Caco-2 (cell line): ENCODE measurements around the gene R3HDM2. TPM values are rescaled to one million over a fixed set of nuclear protein-coding genes. Genes with fewer than 3 reads are reported as not detected.
A peak's percentile ranks its signal among the peaks of the same experiment; 100 is the strongest.

Experiments
- BruUV-seq: library from RNA; stranded (reverse); fragments of 400-500 nt; replicated peaks from 2 replicates; lab custom pipeline; 2021; lab: Mats Ljungman, UMichigan
- CTCF ChIA-PET: fragments of 300-600 bp; sonication (Branson Sonifier 250); formaldehyde crosslinking; loops from one replicate; lab custom pipeline; 2022; ENCODE audit warnings: antibody characterized with exemption; lab: Charles Lee
- POLR2A ChIA-PET: fragments of 300-600 bp; sonication (Branson Sonifier 250); formaldehyde crosslinking; loops from one replicate; lab custom pipeline; 2022; ENCODE audit warnings: antibody characterized with exemption; lab: Charles Lee
- DNase-seq, 2 experiments: peaks; one replicate each; pipeline versions ENCODE4 v3.0.0 to v3.0.0-alpha.2; 2020 to 2022
- H3K27me3 ChIP-seq: replicated peaks from 2 replicates; pipeline ENCODE4 v1.6.0; 2011; ENCODE audit warnings: low read length; ENCODE audit not compliant: control insufficient read depth, insufficient read depth
- H3K36me3 ChIP-seq: 2 replicates; pipeline ENCODE4 v1.5.1; 2011; ENCODE audit warnings: low read length; ENCODE audit not compliant: control insufficient read depth, insufficient read depth
- H3K4me1 ChIP-seq: fragments of 250-450 bp; sonication (Bioruptor Pico); 2 replicates; pipeline ENCODE4 v1.5.1; 2020; ENCODE audit warnings: mild to moderate bottlenecking
- H3K4me3 ChIP-seq: 2 replicates; pipeline ENCODE4 v1.5.1; 2011; ENCODE audit warnings: low read depth, mild to moderate bottlenecking, control low read depth, low read length
- H3K9me3 ChIP-seq: fragments of 250-450 bp; sonication (Bioruptor Pico); 2 replicates; pipeline ENCODE4 v1.5.1; 2020; ENCODE audit warnings: mild to moderate bottlenecking, moderate library complexity
- H3K27ac Mint-ChIP-seq: one replicate; pipeline ENCODE4 v1.8.0; 2022; ENCODE audit warnings: mixed read lengths; ENCODE audit not compliant: unreplicated experiment
- H3K27me3 Mint-ChIP-seq: one replicate; pipeline ENCODE4 v1.8.0; 2022; ENCODE audit warnings: mixed read lengths; ENCODE audit not compliant: insufficient read depth, unreplicated experiment
- H3K36me3 Mint-ChIP-seq: one replicate; pipeline ENCODE4 v1.8.0; 2022; ENCODE audit warnings: mild to moderate bottlenecking, mixed read lengths; ENCODE audit not compliant: insufficient read depth, unreplicated experiment
- H3K4me1 Mint-ChIP-seq: one replicate; pipeline ENCODE4 v1.8.0; 2022; ENCODE audit warnings: low read depth, mixed read lengths; ENCODE audit not compliant: unreplicated experiment
- H3K4me3 Mint-ChIP-seq: one replicate; pipeline ENCODE4 v1.8.0; 2022; ENCODE audit warnings: mild to moderate bottlenecking, moderate library complexity, mixed read lengths; ENCODE audit not compliant: unreplicated experiment
- H3K9me3 Mint-ChIP-seq: one replicate; pipeline ENCODE4 v1.8.0; 2022; ENCODE audit warnings: mixed read lengths; ENCODE audit not compliant: unreplicated experiment
- intact Hi-C: fragments of 100-400 bp; cut with micrococcal nuclease; formaldehyde crosslinking; loops from one replicate; pipeline ENCODE4 v1.10.0; 2022; ENCODE audit not compliant: unreplicated experiment
- total RNA-seq: library from RNA; stranded (reverse); gene quantifications from 2 replicates; pipeline ENCODE4 v1.2.3, GENCODE V29; 2022
- TF ChIP-seq, protein P1 (sequence below), 2 experiments: fragments of 200-600 bp in 1 of 2; IDR thresholded peaks; 1 replicate in 1 of 2; 2 replicates in 1 of 2; pipeline versions ENCODE4 v1.5.1 to v1.8.0; 2011 to 2022; ENCODE audit warnings: antibody characterized with exemption in 1 of 2, control low read depth in 1 of 2, inconsistent platforms in 1 of 2, low read depth in 1 of 2, low read length in 1 of 2, mild to moderate bottlenecking in 1 of 2, moderate library complexity in 1 of 2; ENCODE audit not compliant: insufficient read depth in 1 of 2, severe bottlenecking in 1 of 2, unreplicated experiment in 1 of 2

The R3HDM2 gene
- total RNA-seq, 1 experiment from 2014 or later, result 33.7 TPM

DNA sequence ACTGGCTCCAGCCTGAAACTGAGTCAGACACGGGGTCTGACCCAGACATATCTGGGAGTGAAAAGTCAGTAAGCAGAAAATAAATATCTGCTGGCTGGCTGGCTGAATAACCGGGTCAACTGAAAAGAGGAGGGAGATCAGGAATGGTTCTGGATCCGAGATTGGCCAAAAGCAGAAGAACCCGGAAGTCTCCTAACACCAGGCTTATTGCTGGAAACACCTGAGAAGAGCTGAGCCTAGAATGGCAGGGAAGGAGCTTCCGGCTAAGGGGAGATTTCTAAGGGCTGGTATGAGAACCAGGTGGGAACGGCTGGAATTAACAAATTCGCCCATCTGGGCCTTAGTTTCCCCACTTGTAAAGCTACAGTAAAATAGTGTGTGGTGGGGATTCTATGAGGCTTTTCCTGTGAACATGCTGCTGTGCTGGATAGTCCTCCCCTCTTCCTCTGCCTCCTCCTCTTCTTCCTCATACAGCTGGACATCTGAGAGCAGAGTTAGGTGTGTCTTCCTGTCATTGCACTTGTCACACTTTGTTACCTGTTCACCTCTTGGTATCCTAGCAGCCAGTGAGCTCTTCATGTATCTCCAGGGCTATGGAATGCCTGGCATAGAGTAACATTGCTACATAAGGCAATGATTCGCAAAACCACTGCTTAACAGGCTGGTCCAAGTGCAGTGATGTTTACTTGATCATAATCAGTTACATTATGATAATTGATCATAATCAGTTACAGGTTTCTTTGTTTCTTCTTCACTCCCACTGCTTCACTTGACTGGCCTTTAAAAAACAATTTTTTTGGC, 203.3 kb downstream of the R3HDM2 start:
- Mint-ChIP-seq H3K9me3 (no peaks in the 10 kb centered on the region), H3K27ac (no peak overlapping the region), H3K36me3 (peaks cover 47% of the 10 kb centered on the region), H3K4me1 (peaks cover 14% of the 10 kb centered on the region), H3K27me3 (no peaks in the 10 kb centered on the region), H3K4me3 (no peak overlapping the region)
- TF ChIP-seq, protein P1, sequence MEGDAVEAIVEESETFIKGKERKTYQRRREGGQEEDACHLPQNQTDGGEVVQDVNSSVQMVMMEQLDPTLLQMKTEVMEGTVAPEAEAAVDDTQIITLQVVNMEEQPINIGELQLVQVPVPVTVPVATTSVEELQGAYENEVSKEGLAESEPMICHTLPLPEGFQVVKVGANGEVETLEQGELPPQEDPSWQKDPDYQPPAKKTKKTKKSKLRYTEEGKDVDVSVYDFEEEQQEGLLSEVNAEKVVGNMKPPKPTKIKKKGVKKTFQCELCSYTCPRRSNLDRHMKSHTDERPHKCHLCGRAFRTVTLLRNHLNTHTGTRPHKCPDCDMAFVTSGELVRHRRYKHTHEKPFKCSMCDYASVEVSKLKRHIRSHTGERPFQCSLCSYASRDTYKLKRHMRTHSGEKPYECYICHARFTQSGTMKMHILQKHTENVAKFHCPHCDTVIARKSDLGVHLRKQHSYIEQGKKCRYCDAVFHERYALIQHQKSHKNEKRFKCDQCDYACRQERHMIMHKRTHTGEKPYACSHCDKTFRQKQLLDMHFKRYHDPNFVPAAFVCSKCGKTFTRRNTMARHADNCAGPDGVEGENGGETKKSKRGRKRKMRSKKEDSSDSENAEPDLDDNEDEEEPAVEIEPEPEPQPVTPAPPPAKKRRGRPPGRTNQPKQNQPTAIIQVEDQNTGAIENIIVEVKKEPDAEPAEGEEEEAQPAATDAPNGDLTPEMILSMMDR (IDR thresholded peaks at IDR 0.05; ENCODE audit: insufficient read depth in 1 of 2, low read depth in 1 of 2, low read length in 1 of 2, severe bottlenecking in 1 of 2, unreplicated experiment in 1 of 2), result no peak
- H3K4me3 ChIP-seq, result no peak overlapping the region
- no TSS peak for BruUV-seq
- DNase-seq, result no peak
- no peaks in the 10 kb centered on the region for H3K9me3 ChIP-seq
- H3K4me1 ChIP-seq, result peaks cover 4% of the 10 kb centered on the region; the same call in 1 of the 2 replicates
- intact Hi-C loops, result no loop called here
- H3K27me3 ChIP-seq, result no peaks in the 10 kb centered on the region
- POLR2A ChIA-PET, result no interaction called here
- CTCF ChIA-PET, result interaction anchor here (0.6 to 2.1 kb wide), 4 partner anchors 12 to 100 kb away, joined by 3 to 8 read pairs (median 6); no protein-coding TSS in a partner anchor
- H3K36me3 ChIP-seq, result peaks cover 5% of the 10 kb centered on the region

DNA sequence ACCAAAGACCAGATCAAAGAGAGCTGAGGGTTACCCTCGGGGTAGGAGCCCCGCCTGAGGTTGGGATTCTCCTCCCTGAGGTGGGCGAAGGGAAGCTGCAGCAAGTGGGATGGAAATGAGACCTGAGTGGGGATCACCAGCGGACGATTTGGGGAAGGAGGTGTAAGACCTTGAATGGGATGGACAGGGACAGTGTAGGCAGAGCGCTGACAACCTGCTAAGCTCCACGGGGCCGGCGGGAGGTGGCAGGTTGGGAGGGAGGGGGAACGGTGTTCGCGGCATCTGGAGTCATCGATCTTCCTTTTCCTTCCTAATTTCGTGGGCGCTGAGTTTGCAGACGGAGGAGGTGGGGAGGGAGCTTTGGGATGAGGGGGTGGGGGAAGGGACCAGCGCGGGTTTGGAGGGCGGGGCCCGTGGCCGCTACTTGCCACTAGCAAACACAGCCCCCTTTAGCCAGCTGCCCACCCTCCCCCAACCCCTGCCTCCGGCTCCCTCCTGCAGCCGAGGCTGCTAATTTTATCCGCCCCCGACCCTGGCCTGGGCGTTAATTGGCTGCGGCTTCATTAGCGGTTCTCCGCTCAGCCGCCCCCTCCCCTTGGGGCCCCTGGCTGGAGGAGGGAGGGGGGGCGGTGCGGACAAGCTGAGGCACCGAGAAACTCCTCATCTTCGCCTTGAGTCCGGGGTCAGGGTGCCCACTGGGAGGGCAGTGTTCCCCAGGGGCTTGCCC, 204.1 kb downstream of the R3HDM2 start:
- TF ChIP-seq, protein P1 (IDR thresholded peaks at IDR 0.05; ENCODE audit: insufficient read depth in 1 of 2, low read depth in 1 of 2, low read length in 1 of 2, severe bottlenecking in 1 of 2, unreplicated experiment in 1 of 2), result no peak
- Histone ChIP-seq H3K4me1 (peaks cover 4% of the 10 kb centered on the region; the same call in 1 of the 2 replicates), H3K4me3 (no peak overlapping the region), H3K27me3 (no peaks in the 10 kb centered on the region), H3K36me3 (peaks cover 1% of the 10 kb centered on the region; the same call in 1 of the 2 replicates), H3K9me3 (no peaks in the 10 kb centered on the region)
- DNase-seq, result no peak
- peaks cover 14% of the 10 kb centered on the region for H3K4me1 Mint-ChIP-seq
- H3K9me3 Mint-ChIP-seq, result no peaks in the 10 kb centered on the region
- peaks cover 39% of the 10 kb centered on the region for H3K36me3 Mint-ChIP-seq
- CTCF ChIA-PET, result interaction anchor here (0.6 to 2.1 kb wide), 4 partner anchors 9 to 16 kb away, joined by 3 to 8 read pairs (median 4); no protein-coding TSS in a partner anchor
- H3K4me3 Mint-ChIP-seq, result peak overlapping the region; percentile 17
- H3K27me3 Mint-ChIP-seq, result no peaks in the 10 kb centered on the region
- intact Hi-C loops, result no loop called here
- no TSS peak for BruUV-seq
- no peak overlapping the region for H3K27ac Mint-ChIP-seq
- POLR2A ChIA-PET, result no interaction called here

DNA sequence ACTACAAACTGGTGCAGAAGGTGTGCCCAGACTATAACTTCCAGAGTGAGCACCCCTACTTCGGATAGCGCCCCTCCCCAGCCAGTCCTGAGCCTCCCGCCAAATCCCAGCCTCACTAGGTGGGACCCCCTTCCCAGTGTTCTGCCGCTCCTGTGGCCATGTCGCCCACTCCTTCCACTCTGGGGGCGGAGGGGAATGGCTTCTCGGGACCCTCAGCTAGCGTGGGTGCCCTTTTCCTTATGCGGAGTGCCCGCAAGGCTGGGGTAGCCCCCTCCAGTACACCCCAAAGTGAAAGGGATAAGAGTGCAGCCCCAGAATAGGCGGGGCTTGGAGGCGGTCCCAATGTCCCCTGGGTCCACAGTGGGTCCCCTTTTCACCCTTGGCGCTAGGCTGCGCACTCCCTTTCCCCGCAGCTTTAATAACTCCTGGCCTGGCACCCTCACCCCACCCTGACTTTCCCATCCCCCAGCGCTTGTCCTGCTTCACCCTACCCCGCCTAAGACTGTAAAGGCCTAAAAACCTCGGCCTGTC, 205.1 kb downstream of the R3HDM2 start:
- intact Hi-C loops, result no loop called here
- no TSS peak for BruUV-seq
- DNase-seq, result no peak
- Histone ChIP-seq H3K4me3 (no peak overlapping the region), H3K27me3 (no peaks in the 10 kb centered on the region), H3K9me3 (no peaks in the 10 kb centered on the region), H3K36me3 (no peaks in the 10 kb centered on the region), H3K4me1 (peaks cover 4% of the 10 kb centered on the region; the same call in 1 of the 2 replicates)
- TF ChIP-seq, protein P1 (IDR thresholded peaks at IDR 0.05; ENCODE audit: insufficient read depth in 1 of 2, low read depth in 1 of 2, low read length in 1 of 2, severe bottlenecking in 1 of 2, unreplicated experiment in 1 of 2), result no peak
- Mint-ChIP-seq H3K27me3 (peaks cover 3% of the 10 kb centered on the region), H3K27ac (no peak overlapping the region), H3K36me3 (peaks cover 30% of the 10 kb centered on the region), H3K4me1 (peaks cover 14% of the 10 kb centered on the region), H3K4me3 (no peak overlapping the region), H3K9me3 (no peaks in the 10 kb centered on the region)
- POLR2A ChIA-PET, result no interaction called here
- CTCF ChIA-PET, result interaction anchor here (0.5 to 1.2 kb wide), 2 partner anchors 8 to 131 kb away, joined by 3 to 4 read pairs; no protein-coding TSS in a partner anchor
